Ovary (tissue), 9 donors: ENCODE data around the gene PODXL2. TPM values are rescaled to one million over a fixed set of nuclear protein-coding genes. Genes with fewer than 3 reads are reported as not detected.

Source experiments
- DNase-seq, 5 donors: peaks; one replicate each; pipeline ENCODE4 v3.0.0-alpha.2; 2019 to 2020
- H3K27ac ChIP-seq, 2 donors: fragments of 200-600 bp; one replicate each; pipeline versions ENCODE4 v1.5.1 to v1.8.0; 2019 to 2022
- H3K27me3 ChIP-seq: fragments of 200-600 bp; one replicate; pipeline ENCODE4 v1.8.0; 2022
- H3K36me3 ChIP-seq: fragments of 200-600 bp; sonication (generic); one replicate; pipeline ENCODE4 v1.5.1; 2019
- H3K4me1 ChIP-seq: one replicate; pipeline ENCODE4 v1.8.1; 2013; ENCODE audit warnings: mild to moderate bottlenecking, moderate library complexity; ENCODE audit not compliant: insufficient read depth
- H3K4me3 ChIP-seq: fragments of 200-600 bp; sonication (generic); one replicate; pipeline ENCODE4 v1.5.1; 2017
- H3K9me3 ChIP-seq, 2 donors: fragments of 200-600 bp in 1 of 2; sonication (generic) in 1 of 2; one replicate each; pipeline versions ENCODE4 v1.5.1 to v1.8.1; 2013 to 2019; ENCODE audit warnings: mild to moderate bottlenecking in 1 of 2, moderate library complexity in 1 of 2
- CTCF ChIP-seq, 3 donors: fragments of 450-650 bp in 2 of 3; fragments of 200-600 bp in 1 of 3; IDR thresholded peaks; one replicate each; pipeline versions ENCODE4 v1.5.1 to v1.8.0; 2016 to 2022; ENCODE audit warnings: antibody characterized with exemption in 3 of 3, mild to moderate bottlenecking in 1 of 3
- EP300 ChIP-seq: sonication (generic); formaldehyde crosslinking; IDR thresholded peaks from one replicate; pipeline ENCODE4 v1.6.1; 2017; ENCODE audit warnings: antibody characterized with exemption
- POLR2A ChIP-seq: fragments of 450-650 bp; IDR thresholded peaks from one replicate; pipeline ENCODE4 v1.6.1; 2017; ENCODE audit warnings: antibody characterized with exemption, mild to moderate bottlenecking, moderate library complexity
- WGBS, 3 donors: extraction: QIAGEN DNeasy Blood & Tissue Kit in 1 of 3; methylation state at CpG; one replicate each; pipeline versions ENCODE4 v1.1.5 to v1.1.7; 2013 to 2017; 5-methylcytosine and 5-hydroxymethylcytosine counted together
- intact Hi-C, 4 donors: fragments of 100-400 bp; cut with DNase I; formaldehyde crosslinking; loops; one replicate each; pipeline versions ENCODE4 v1.11.0 to v1.15.1; 2022 to 2023
- polyA plus RNA-seq, 2 donors: library from polyadenylated mRNA; stranded (reverse); fragments of 200-250 nt in 1 of 2; fragments of 350-450 nt in 1 of 2; fragmentation: Illumina TruSeq in 1 of 2; extraction: RNeasy Lipid Tissue Mini Kit (QIAGEN cat#74804) in 1 of 2; gene quantifications; one replicate each; pipeline ENCODE4 v1.2.3, GENCODE V29; 2013 to 2014
- total RNA-seq, 7 donors: library from RNA; depleted of rRNA in 2 of 7; stranded (reverse); fragments of >200 nt in 2 of 7; fragmentation: NEBNext Ultra II Directional in 3 of 7; extraction: Animal tissue kit (Norgen Biotek cat#: 25700) in 3 of 7; gene quantifications; one replicate each; pipeline versions ENCODE4 v1.1.0 to v1.2.4, GENCODE V29; 2016 to 2023
- donor health status: DM: no; HTN: no; CAD: no; lungs with moderate emphysema.
- donor health status: DM: no; HTN: no; CAD: no.
- donor health status: Bipolar disorder and iron deficiency.
- donor health status: DM: yes; HTN: yes; CAD: no.
- donor health status: DM: no; HTN: no; CAD: no.
- donor health status: DM: yes; HTN: yes; CAD: no.

PODXL2 gene
- total and polyA plus RNA-seq, 9 donors: 5.3 to 14.3 (median 8.9) TPM

DNA sequence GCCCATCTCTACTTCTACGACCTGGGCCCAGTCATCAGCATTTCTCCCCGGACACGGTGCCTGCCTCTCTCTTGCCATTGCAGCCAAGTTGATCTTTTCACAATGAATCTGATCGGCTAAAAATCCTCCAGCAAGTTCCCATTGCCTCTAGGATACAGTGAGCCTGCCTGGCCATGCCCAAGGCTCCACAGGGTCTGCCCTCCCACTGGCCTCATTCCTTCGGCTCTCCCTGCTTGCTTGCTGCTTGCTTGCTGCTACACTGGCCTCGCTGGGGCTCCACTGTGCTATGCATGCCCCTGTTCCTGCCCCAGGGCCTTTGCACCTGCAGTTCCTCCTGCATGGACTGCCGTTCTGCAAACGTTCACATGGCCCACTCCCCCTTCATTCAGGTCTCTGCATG lies 45.8 kb downstream of the PODXL2 start:
- Histone ChIP-seq H3K4me3 (no peak overlapping the region), H3K4me1 (peaks cover 7% of the 10 kb centered on the region), H3K27ac (no peak overlapping the region), H3K27me3 (no peaks in the 10 kb centered on the region), H3K9me3 (no peaks in the 10 kb centered on the region), H3K36me3 (no peaks in the 10 kb centered on the region)
- intact Hi-C loops: loop anchor here in 1 of 4 donors (10.0 kb wide), 1 partner anchor 80 kb away; the partner anchor contains the start of genes MCM2 and TPRA1
- 83 to 91% (median 85%) methylated on average over 8 of the region's 8 CpGs for WGBS, 3 donors
- DNase-seq: peak in 4 of 5 donors; percentile 5 to 36 (median 22)
- TF ChIP-seq POLR2A (no peak), CTCF (IDR thresholded peaks at IDR 0.05) (no peak), EP300 (no peak)

DNA sequence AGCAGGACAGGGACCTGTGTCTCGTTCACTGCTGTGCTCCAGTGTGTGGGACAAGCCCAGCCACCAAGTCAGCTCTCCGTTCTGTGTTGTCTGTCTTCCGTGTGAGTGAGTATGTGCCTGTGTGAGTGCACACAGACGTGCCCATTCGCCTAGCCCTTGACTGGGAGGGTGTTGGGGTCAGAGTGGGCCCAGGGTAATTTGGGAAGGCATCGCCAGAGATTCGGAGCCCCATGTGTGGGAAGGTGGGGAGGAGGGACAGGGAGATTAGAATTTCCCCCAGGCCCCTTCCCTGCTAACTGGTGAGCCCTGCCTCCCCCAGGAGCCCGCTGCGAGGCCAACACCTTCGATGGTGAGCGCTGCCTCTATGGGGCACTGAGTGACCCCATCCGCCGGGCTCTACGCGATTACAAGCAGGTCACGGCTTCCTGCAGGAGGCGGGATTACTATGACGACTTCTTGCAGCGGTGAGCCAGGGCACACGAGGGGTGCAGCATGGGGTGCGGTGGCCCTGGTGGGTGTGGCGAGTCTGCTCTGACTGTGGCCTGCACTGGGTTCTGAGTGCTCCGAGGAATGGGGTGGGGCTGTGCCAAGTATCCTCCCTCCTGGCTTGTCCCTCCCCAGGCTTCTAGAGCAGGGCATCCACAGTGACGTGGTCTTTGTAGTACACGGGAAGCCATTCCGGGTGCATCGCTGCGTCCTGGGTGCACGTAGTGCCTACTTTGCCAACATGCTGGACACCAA lies 46.8 kb downstream of the PODXL2 start:
- no peaks in the 10 kb centered on the region for H3K9me3 ChIP-seq
- no peaks in the 10 kb centered on the region for H3K27me3 ChIP-seq
- H3K4me1 ChIP-seq: peaks cover 7% of the 10 kb centered on the region
- H3K27ac ChIP-seq: no peak overlapping the region
- H3K36me3 ChIP-seq: no peaks in the 10 kb centered on the region
- no peak overlapping the region for H3K4me3 ChIP-seq
- TF ChIP-seq POLR2A: no peak
- no peak for TF ChIP-seq EP300
- no peak for TF ChIP-seq CTCF (IDR thresholded peaks at IDR 0.05)
- 87 to 91% (median 87%) methylated on average over 27 to 29 of the region's 29 CpGs for WGBS, 3 donors
- intact Hi-C loops: loop anchor here in 1 of 4 donors (10.0 kb wide), 1 partner anchor 81 kb away; the partner anchor contains the start of genes MCM2 and TPRA1
- peak in 3 of 5 donors; percentile 8 to 35 (median 23) for DNase-seq

DNA sequence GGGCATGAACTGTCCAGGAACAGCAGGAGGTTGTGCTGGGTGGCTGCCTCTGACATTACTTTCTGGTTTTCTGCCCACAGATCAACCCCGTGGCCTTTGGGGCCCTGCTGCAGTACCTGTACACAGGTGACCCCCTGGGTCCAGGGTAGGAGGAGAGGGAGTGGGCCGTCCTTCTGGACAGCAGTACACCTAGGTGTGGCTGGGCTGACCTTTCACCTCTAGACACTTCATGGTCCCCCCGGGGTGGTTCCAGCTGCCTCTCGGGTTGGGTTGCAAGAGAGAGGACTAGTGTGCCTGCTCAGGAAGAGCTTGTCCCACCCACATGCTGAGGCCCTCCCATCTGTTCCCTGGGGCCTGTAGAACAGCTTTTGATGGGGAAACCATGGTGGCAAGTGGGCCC lies 47.5 kb downstream of the PODXL2 start:
- Histone ChIP-seq H3K9me3 (no peaks in the 10 kb centered on the region), H3K36me3 (no peaks in the 10 kb centered on the region), H3K27ac (no peak overlapping the region), H3K4me1 (peaks cover 5% of the 10 kb centered on the region), H3K27me3 (no peaks in the 10 kb centered on the region), H3K4me3 (no peak overlapping the region)
- TF ChIP-seq EP300: no peak
- TF ChIP-seq POLR2A: no peak
- no peak for TF ChIP-seq CTCF (IDR thresholded peaks at IDR 0.05)
- WGBS, 3 donors: 77 to 85% (median 78%) methylated on average over 4 of the region's 4 CpGs
- intact Hi-C loops: loop anchor here in 1 of 4 donors (10.0 kb wide), 1 partner anchor 82 kb away; the partner anchor contains the start of genes MCM2 and TPRA1
- DNase-seq: peak in 3 of 5 donors; percentile 17 to 24 (median 17)

- TF ChIP-seq POLR2A (no peak), CTCF (IDR thresholded peaks at IDR 0.05) (no peak), EP300 (no peak)
- Histone ChIP-seq H3K4me3 (no peak overlapping the region), H3K36me3 (no peaks in the 10 kb centered on the region), H3K9me3 (no peaks in the 10 kb centered on the region), H3K4me1 (no peaks in the 10 kb centered on the region), H3K27me3 (no peaks in the 10 kb centered on the region), H3K27ac (no peak overlapping the region)
- intact Hi-C loops: loop anchor here in 1 of 4 donors (10.0 kb wide), 1 partner anchor 82 kb away; the partner anchor contains the start of genes MCM2 and TPRA1
- peak in 3 of 5 donors; percentile 13 to 29 (median 15) for DNase-seq
- WGBS, 3 donors: 91 to 94% (median 94%) methylated on average over 20 to 21 of the region's 21 CpGs
Observed at GRCh38 chr3:127676921-127677351, 48.0 kb downstream of the PODXL2 start.
